ENCODE results near the gene GNB5. TPM values are rescaled to one million over a fixed set of nuclear protein-coding genes. Genes with fewer than 3 reads are reported as not detected.

Gene GNB5
- 34.3 and 37.2 TPM in 2 replicates for total RNA-seq

DNA sequence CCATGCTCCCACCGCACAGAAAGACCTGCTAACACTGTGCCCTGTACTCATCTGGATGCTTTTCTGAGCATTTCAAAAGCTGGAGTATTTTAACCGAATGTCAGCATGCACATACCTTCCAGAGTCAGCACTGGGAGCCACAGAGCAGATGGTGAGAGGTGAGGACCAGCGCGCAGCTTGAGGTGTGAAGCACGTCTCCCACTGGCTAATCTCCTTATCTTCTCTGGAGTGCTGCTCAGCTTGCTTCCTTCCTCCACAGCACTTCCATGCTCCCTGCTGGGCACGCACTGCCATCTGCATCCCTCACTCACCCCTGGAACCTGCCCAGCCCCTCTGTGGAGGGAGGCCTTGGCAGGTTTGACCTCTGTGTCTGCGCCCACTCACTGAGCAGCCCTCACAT is at the start of gene GNB5:
GNB5 (minus strand) TSS at position 186 of the 400 bp plus-strand sequence. CDS start 6,716 bp downstream, outside the sequence.

Other genes with a start within 250 kb of the GNB5 start
- 26.2 and 35.3 TPM in 2 replicates for gene LEO1, start 219.6 kb downstream of the GNB5 start, total RNA-seq
- 30.1 and 35.1 TPM in 2 replicates for gene MAPK6, start 172.2 kb downstream of the GNB5 start, total RNA-seq
- gene BCL2L10, start 78.6 kb downstream of the GNB5 start, total RNA-seq: 0.69 and 1.00 TPM in 2 replicates
- gene MYO5C, start 104.4 kb upstream of the GNB5 start, total RNA-seq: 4.5 and 10.0 TPM in 2 replicates